Measurements from ENCODE around the gene UBA52. TPM values are rescaled to one million over a fixed set of nuclear protein-coding genes. Genes with fewer than 3 reads are reported as not detected.

The UBA52 gene
- total and polyA plus RNA-seq, 9 donors = 1,127 to 1,404 (median 1,266) TPM

DNA sequence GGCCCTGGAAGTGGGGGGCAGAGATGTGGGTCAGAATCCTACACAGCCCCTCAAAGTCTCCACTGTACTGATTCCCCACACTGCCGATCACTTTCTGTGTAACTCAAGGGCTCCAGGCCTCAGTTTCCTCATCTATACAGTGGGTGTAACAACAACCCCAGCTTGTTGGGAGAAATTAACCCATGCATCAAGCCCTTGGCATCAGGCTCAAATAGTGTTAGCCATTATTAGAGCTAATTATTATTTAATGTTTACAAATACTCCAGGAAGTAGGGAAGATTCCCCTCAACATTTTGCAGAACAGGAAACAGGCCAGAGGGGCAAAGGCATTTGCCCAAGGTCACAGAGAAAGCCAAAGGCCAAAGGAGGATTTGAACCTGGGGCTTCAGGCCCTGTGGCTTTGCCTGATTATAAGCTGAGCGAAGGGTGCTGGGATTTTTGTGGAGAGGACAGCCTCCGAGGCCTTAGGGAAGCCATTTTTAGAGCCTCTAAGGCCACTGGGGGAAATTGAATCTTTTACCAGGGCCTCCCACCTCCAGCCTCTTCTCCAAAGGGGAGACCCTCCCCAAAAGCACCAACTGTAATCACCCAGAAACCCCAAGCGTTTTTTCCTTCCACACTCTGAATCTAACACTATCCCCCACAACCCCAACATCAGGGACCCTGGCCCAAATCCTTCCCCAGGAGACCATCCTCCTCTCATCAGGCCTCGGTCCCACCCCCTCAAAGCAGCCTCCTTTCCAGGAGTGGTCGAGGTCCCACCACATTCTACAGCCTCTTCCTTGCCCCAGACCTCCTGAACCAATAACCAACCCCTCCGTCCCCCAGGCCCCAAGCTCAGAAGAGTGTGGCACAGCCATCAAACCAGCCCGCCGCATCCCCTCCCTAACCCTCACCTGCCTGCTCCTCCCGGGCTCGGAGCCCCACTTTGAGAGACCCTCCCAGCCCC, 29.4 kb upstream of the UBA52 start:
- no peak for DNase-seq
- Histone ChIP-seq H3K36me3 (ENCODE audit: control insufficient read depth, insufficient read depth, low read length) (peaks cover 31% of the 10 kb centered on the region), H3K27ac (ENCODE audit: low read length) (peak overlapping the region; percentile 77), H3K4me3 (ENCODE audit: low read length) (peak overlapping the region; percentile 68), H3K4me1 (ENCODE audit: control insufficient read depth, insufficient read depth, low read length) (peaks cover 13% of the 10 kb centered on the region), H3K9me3 (replicated peaks; ENCODE audit: control insufficient read depth, low read depth, low read length) (no peaks in the 10 kb centered on the region), H3K27me3 (ENCODE audit: control insufficient read depth, insufficient read depth, low read length) (no peaks in the 10 kb centered on the region)
- WGBS (ENCODE audit: insufficient coverage) = 1% methylated on average over 5 of the region's 11 CpGs

DNA sequence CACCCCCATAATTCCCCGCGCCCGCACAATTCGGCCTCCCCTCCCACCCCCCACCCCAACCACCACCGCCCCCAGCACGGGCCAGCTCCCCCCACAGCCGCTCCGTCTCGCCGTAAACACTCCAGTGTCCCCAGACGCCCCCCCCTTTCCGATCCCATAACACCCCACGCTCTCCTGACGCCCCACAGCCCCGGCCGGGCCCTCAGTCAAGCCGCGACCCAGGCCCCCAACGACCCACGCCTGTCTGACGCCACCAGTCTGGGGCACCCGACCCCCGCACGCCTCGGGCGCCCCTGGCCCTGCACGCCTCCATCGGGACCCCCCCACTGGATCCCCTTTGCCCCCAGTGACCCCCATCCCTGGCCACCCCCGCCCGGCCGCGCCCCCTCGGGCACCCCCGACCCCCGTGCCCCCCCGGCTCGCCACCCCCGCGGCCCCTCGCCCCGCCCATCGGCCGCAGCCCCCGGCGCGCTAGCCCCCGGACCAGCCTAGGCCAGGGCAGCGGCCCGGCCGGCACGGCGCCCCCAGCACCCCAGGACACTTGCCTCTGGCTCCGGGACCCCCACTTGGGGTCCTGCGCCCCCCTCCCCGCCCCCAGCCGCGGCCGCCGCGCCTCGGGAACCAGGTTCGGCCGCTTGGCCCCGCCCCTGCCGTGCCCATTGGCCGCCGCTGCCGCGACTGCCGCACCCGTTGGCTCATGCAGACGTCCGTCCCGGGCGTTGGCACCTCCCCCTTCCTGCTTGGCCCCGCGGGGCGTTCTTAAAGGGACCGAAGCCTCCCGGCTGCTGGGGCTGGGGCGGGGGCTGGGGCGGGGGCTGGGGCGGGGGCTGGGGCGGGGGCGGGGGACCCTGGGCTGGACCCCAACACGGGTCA, 28.5 kb upstream of the UBA52 start, which contains the start of gene FKBP8:
Gene FKBP8 (minus strand): TSS at position 633 of the 873 bp plus-strand sequence. CDS start 1,603 bp downstream, outside the sequence.
- Histone ChIP-seq H3K27ac (ENCODE audit: low read length) (peak within 1 kb of the TSS; percentile 77), H3K4me3 (ENCODE audit: low read length) (peak within 1 kb of the TSS; percentile 68), H3K27me3 (ENCODE audit: control insufficient read depth, insufficient read depth, low read length) (no peaks in the 10 kb centered on the region), H3K36me3 (ENCODE audit: control insufficient read depth, insufficient read depth, low read length) (peaks cover 23% of the 10 kb centered on the region), H3K9me3 (replicated peaks; ENCODE audit: control insufficient read depth, low read depth, low read length) (no peaks in the 10 kb centered on the region), H3K4me1 (ENCODE audit: control insufficient read depth, insufficient read depth, low read length) (peaks cover 13% of the 10 kb centered on the region)
- under 1% methylated on average over 40 of the region's 86 CpGs for WGBS (ENCODE audit: insufficient coverage)
- DNase-seq = peak; percentile 96

DNA sequence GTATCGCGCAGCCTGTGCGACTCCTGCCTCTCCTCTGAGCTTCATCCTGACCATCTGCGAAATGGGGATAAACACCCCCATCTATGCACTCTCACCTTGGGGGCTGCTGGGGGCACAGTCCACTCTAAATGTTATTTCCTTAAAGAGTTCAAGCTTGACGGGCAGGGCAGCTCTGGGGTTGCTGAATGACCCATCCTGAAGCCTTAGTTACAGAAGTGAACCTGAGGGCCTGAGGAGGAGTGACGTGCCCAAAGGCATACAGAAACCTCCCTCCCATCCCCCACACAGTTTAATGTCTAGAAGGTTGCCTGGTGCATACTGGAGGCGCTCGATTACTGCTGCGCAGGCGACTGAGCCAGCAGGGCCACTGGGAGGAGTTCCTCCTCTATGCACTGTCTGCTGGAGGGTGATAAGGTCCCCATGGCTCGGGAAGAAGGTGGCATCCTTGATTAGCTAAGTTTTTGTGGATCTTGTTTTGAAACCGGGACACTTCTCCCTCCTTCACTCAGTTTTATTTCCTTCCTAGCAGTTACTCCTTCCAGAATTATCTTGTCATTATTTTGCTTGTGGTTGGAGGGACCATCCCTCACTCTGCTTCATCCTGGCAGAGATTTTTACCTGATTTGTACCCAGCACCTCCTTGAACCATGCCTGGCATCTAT, 27.7 kb upstream of the UBA52 start:
- peaks cover 23% of the 10 kb centered on the region for H3K36me3 ChIP-seq (ENCODE audit: control insufficient read depth, insufficient read depth, low read length)
- no peaks in the 10 kb centered on the region for H3K27me3 ChIP-seq (ENCODE audit: control insufficient read depth, insufficient read depth, low read length)
- peak overlapping the region; percentile 13 for H3K4me3 ChIP-seq (ENCODE audit: low read length)
- DNase-seq = peak; percentile 66
- no peak overlapping the region for H3K27ac ChIP-seq (ENCODE audit: low read length)
- 0% methylated on average over 5 of the region's 12 CpGs for WGBS (ENCODE audit: insufficient coverage)
- H3K9me3 ChIP-seq (replicated peaks; ENCODE audit: control insufficient read depth, low read depth, low read length) = no peaks in the 10 kb centered on the region
- peaks cover 13% of the 10 kb centered on the region for H3K4me1 ChIP-seq (ENCODE audit: control insufficient read depth, insufficient read depth, low read length)

DNA sequence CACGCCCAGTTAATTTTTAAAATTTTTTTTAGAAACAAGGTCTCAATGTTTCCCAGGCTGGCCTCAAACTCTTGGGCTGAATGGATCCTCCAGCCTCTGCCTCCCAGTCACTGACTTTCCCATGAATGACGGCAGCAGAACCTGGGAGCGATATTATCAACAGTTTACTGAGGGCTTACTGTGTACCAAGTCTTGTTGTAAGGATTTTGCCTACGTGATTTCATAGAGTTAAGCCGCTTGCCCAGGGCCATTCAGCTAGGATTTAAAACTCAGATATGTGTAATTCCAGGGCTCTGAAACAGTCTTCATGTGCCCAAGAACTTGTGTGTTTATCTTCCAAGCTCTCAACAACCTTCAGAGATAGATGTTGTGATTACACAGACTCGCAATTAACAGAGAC, 20.0 kb upstream of the UBA52 start:
- no peaks in the 10 kb centered on the region for H3K4me1 ChIP-seq (ENCODE audit: control insufficient read depth, insufficient read depth, low read length)
- no peak for DNase-seq
- 62% methylated on average over 3 of the region's 6 CpGs for WGBS (ENCODE audit: insufficient coverage)
- peaks cover 2% of the 10 kb centered on the region for H3K27me3 ChIP-seq (ENCODE audit: control insufficient read depth, insufficient read depth, low read length)
- H3K4me3 ChIP-seq (ENCODE audit: low read length) = no peak overlapping the region
- no peaks in the 10 kb centered on the region for H3K36me3 ChIP-seq (ENCODE audit: control insufficient read depth, insufficient read depth, low read length)
- H3K27ac ChIP-seq (ENCODE audit: low read length) = no peak overlapping the region
- no peaks in the 10 kb centered on the region for H3K9me3 ChIP-seq (replicated peaks; ENCODE audit: control insufficient read depth, low read depth, low read length)

DNA sequence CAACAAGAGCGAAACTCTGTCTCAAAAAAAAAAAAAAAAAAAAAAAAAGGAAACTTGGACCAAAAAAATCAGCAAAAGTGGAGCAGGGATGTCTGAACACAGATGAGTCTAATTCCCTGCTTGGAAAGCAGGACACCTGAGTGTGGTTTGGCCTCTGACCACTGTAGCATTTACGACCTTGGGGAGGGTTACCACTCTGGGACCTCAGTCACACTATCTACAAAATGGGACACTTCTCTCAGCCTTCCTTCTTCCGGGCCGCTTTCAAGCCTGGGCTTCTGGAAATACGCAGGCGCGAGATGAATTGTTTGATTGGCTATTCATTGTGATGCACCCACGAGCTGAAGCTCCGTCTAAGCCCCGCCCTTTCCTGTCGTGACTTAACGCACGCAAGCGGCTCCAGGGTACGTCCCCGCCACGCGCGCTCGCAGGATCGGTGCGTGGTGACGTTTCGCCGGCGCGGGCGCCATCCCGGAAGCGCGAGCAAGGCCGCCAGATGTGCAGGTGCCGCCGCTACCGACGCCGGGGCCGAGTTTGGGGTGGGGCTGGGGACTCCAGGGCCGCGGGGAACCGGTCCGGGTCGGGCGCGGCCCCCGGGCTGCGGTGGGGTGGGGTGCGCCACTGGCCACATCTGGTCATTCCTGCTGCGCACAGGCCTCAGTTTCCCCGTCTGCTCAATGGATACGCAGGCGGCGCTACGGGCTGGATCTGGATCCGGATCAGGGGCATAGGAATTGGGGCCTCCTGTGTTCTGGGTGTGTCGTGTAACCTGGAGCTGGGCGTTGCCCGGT, 14.1 kb upstream of the UBA52 start, which contains the start of gene KXD1:
Gene KXD1 (plus strand): TSS at position 460 of the 791 bp plus-strand sequence. CDS start 4,187 bp downstream, outside the sequence.
- peaks cover 5% of the 10 kb centered on the region for H3K36me3 ChIP-seq (ENCODE audit: control insufficient read depth, insufficient read depth, low read length)
- peak within 1 kb of the TSS; percentile 97 for H3K27ac ChIP-seq (ENCODE audit: low read length)
- peak; percentile 100 for DNase-seq
- peak within 1 kb of the TSS; percentile 96 for H3K4me3 ChIP-seq (ENCODE audit: low read length)
- WGBS (ENCODE audit: insufficient coverage) = under 1% methylated on average over 52 of the region's 58 CpGs
- H3K27me3 ChIP-seq (ENCODE audit: control insufficient read depth, insufficient read depth, low read length) = no peaks in the 10 kb centered on the region
- H3K9me3 ChIP-seq (replicated peaks; ENCODE audit: control insufficient read depth, low read depth, low read length) = no peaks in the 10 kb centered on the region
- peaks cover 24% of the 10 kb centered on the region for H3K4me1 ChIP-seq (ENCODE audit: control insufficient read depth, insufficient read depth, low read length)

DNA sequence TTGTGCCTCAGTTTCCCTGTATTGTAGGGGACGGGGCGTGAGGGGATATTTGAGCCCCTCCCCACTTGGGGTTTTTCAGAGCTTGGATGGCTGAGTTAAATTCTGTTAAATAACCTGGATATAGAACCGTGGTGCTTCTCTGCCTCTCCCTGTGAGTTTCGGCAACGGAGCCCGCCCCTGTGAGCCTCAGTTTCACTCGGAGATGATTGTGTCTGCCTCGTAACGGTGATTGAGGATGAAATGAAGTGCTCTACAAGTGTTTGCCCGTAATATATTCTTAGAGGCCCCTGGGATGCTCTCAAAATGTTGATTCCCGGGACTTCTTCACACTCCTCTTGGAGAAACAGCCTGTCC, 13.5 kb upstream of the UBA52 start:
- H3K36me3 ChIP-seq (ENCODE audit: control insufficient read depth, insufficient read depth, low read length) = peaks cover 10% of the 10 kb centered on the region
- peak; percentile 37 for DNase-seq
- 10% methylated on average over 6 of the region's 11 CpGs for WGBS (ENCODE audit: insufficient coverage)
- H3K27me3 ChIP-seq (ENCODE audit: control insufficient read depth, insufficient read depth, low read length) = no peaks in the 10 kb centered on the region
- H3K27ac ChIP-seq (ENCODE audit: low read length) = peak overlapping the region; percentile 97
- peak overlapping the region; percentile 96 for H3K4me3 ChIP-seq (ENCODE audit: low read length)
- H3K4me1 ChIP-seq (ENCODE audit: control insufficient read depth, insufficient read depth, low read length) = peaks cover 24% of the 10 kb centered on the region
- H3K9me3 ChIP-seq (replicated peaks; ENCODE audit: control insufficient read depth, low read depth, low read length) = no peaks in the 10 kb centered on the region

DNA sequence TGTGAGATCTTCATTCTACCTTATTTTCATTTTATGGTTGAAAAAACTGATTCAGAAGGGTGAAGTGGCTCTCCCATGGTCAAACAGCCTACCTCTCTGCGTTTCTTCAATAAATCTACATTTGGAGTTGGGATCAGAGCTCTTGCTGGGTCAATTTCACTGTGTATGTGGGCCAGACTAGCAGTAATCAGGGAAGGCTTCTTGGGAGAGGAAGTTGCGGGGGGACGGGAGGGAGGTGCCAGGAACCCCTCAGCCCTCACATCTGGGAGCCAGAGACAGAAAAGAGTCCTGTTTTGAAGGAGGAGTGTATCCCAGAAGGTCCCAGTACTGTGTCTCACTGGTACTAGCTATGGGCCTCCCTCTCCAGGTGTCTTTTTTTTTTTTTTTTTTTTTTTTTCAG, 13.1 kb upstream of the UBA52 start:
- Histone ChIP-seq H3K27ac (ENCODE audit: low read length) (peak overlapping the region; percentile 97), H3K27me3 (ENCODE audit: control insufficient read depth, insufficient read depth, low read length) (no peaks in the 10 kb centered on the region), H3K4me1 (ENCODE audit: control insufficient read depth, insufficient read depth, low read length) (peaks cover 24% of the 10 kb centered on the region), H3K36me3 (ENCODE audit: control insufficient read depth, insufficient read depth, low read length) (peaks cover 11% of the 10 kb centered on the region), H3K4me3 (ENCODE audit: low read length) (peak overlapping the region; percentile 96), H3K9me3 (replicated peaks; ENCODE audit: control insufficient read depth, low read depth, low read length) (no peaks in the 10 kb centered on the region)
- WGBS (ENCODE audit: insufficient coverage) = no CpG with 5 or more reads among the region's 3 CpGs
- DNase-seq = no peak

DNA sequence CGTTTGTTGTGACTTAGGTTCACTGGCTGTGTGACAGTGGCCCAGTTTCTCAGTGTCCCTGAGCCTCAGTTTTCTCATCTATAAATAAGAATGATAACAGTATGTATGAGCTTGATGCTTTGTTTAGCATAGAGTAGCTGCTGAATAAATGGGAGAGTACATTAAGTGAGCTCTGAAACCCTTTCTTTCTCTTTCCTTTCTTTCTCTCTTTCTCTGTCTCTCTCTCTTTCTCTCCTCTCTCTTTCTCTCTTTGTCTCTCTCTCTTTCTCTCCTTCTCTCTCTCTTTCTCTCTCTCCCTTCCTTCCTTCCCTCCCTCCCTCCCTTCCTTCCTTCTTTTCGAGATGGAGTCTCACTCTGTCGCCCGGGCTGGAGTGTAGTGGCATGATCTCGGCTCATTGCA, 12.0 kb upstream of the UBA52 start:
- H3K36me3 ChIP-seq (ENCODE audit: control insufficient read depth, insufficient read depth, low read length) = peaks cover 19% of the 10 kb centered on the region
- WGBS (ENCODE audit: insufficient coverage) = no CpG with 5 or more reads among the region's 5 CpGs
- H3K4me3 ChIP-seq (ENCODE audit: low read length) = no peak overlapping the region
- no peak overlapping the region for H3K27ac ChIP-seq (ENCODE audit: low read length)
- H3K4me1 ChIP-seq (ENCODE audit: control insufficient read depth, insufficient read depth, low read length) = peaks cover 24% of the 10 kb centered on the region
- no peak for DNase-seq
- no peaks in the 10 kb centered on the region for H3K27me3 ChIP-seq (ENCODE audit: control insufficient read depth, insufficient read depth, low read length)
- no peaks in the 10 kb centered on the region for H3K9me3 ChIP-seq (replicated peaks; ENCODE audit: control insufficient read depth, low read depth, low read length)

DNA sequence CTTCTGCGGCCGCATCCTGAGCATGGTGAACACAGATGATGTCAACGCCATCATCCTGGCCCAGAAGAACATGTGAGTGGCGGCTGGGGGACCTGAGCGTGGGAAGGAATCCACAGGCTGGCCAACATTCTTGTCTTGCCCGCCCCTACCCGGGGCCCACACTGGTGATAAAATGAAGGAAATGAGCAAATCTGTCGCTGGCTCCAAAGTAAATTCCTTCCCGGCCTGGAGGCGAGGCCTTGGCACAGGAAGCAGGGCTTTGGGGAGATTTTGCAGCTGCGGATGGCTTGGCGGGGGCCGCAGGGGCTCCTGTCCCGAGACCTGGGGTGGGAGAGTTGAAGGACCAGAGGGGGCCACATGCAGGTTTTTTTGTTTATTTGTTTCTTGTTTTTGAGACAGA, 9.6 kb upstream of the UBA52 start:
- peak; percentile 68 for DNase-seq
- peak overlapping the region; percentile 92 for H3K27ac ChIP-seq (ENCODE audit: low read length)
- H3K4me1 ChIP-seq (ENCODE audit: control insufficient read depth, insufficient read depth, low read length) = peaks cover 22% of the 10 kb centered on the region
- no peak overlapping the region for H3K4me3 ChIP-seq (ENCODE audit: low read length)
- H3K9me3 ChIP-seq (replicated peaks; ENCODE audit: control insufficient read depth, low read depth, low read length) = no peaks in the 10 kb centered on the region
- peaks cover 40% of the 10 kb centered on the region for H3K36me3 ChIP-seq (ENCODE audit: control insufficient read depth, insufficient read depth, low read length)
- H3K27me3 ChIP-seq (ENCODE audit: control insufficient read depth, insufficient read depth, low read length) = no peaks in the 10 kb centered on the region
- 20% methylated on average over 14 of the region's 14 CpGs for WGBS (ENCODE audit: insufficient coverage)

All from muscle of leg (tissue), 11 donors.